Caco-2 (cell line): ENCODE measurements around the gene LHX1. TPM values are rescaled to one million over a fixed set of nuclear protein-coding genes. Genes with fewer than 3 reads are reported as not detected.

Experiments used
- BruUV-seq: library from RNA; stranded (reverse); fragments of 400-500 nt; replicated peaks from 2 replicates; lab custom pipeline; 2021; lab: Mats Ljungman, UMichigan
- CTCF ChIA-PET: fragments of 300-600 bp; sonication (Branson Sonifier 250); formaldehyde crosslinking; loops from one replicate; lab custom pipeline; 2022; ENCODE audit warnings: antibody characterized with exemption; lab: Charles Lee
- POLR2A ChIA-PET: fragments of 300-600 bp; sonication (Branson Sonifier 250); formaldehyde crosslinking; loops from one replicate; lab custom pipeline; 2022; ENCODE audit warnings: antibody characterized with exemption; lab: Charles Lee
- DNase-seq, 2 experiments: peaks; one replicate each; pipeline versions ENCODE4 v3.0.0 to v3.0.0-alpha.2; 2020 to 2022
- H3K27me3 ChIP-seq: replicated peaks from 2 replicates; pipeline ENCODE4 v1.6.0; 2011; ENCODE audit warnings: low read length; ENCODE audit not compliant: control insufficient read depth, insufficient read depth
- H3K36me3 ChIP-seq: 2 replicates; pipeline ENCODE4 v1.5.1; 2011; ENCODE audit warnings: low read length; ENCODE audit not compliant: control insufficient read depth, insufficient read depth
- H3K4me1 ChIP-seq: fragments of 250-450 bp; sonication (Bioruptor Pico); 2 replicates; pipeline ENCODE4 v1.5.1; 2020; ENCODE audit warnings: mild to moderate bottlenecking
- H3K4me3 ChIP-seq: 2 replicates; pipeline ENCODE4 v1.5.1; 2011; ENCODE audit warnings: low read depth, mild to moderate bottlenecking, control low read depth, low read length
- H3K9me3 ChIP-seq: fragments of 250-450 bp; sonication (Bioruptor Pico); 2 replicates; pipeline ENCODE4 v1.5.1; 2020; ENCODE audit warnings: mild to moderate bottlenecking, moderate library complexity
- H3K27ac Mint-ChIP-seq: one replicate; pipeline ENCODE4 v1.8.0; 2022; ENCODE audit warnings: mixed read lengths; ENCODE audit not compliant: unreplicated experiment
- H3K27me3 Mint-ChIP-seq: one replicate; pipeline ENCODE4 v1.8.0; 2022; ENCODE audit warnings: mixed read lengths; ENCODE audit not compliant: insufficient read depth, unreplicated experiment
- H3K36me3 Mint-ChIP-seq: one replicate; pipeline ENCODE4 v1.8.0; 2022; ENCODE audit warnings: mild to moderate bottlenecking, mixed read lengths; ENCODE audit not compliant: insufficient read depth, unreplicated experiment
- H3K4me1 Mint-ChIP-seq: one replicate; pipeline ENCODE4 v1.8.0; 2022; ENCODE audit warnings: low read depth, mixed read lengths; ENCODE audit not compliant: unreplicated experiment
- H3K4me3 Mint-ChIP-seq: one replicate; pipeline ENCODE4 v1.8.0; 2022; ENCODE audit warnings: mild to moderate bottlenecking, moderate library complexity, mixed read lengths; ENCODE audit not compliant: unreplicated experiment
- H3K9me3 Mint-ChIP-seq: one replicate; pipeline ENCODE4 v1.8.0; 2022; ENCODE audit warnings: mixed read lengths; ENCODE audit not compliant: unreplicated experiment
- CTCF ChIP-seq, 2 experiments: fragments of 200-600 bp in 1 of 2; IDR thresholded peaks; 1 replicate in 1 of 2; 2 replicates in 1 of 2; pipeline versions ENCODE4 v1.5.1 to v1.8.0; 2011 to 2022; ENCODE audit warnings: antibody characterized with exemption in 1 of 2, control low read depth in 1 of 2, inconsistent platforms in 1 of 2, low read depth in 1 of 2, low read length in 1 of 2, mild to moderate bottlenecking in 1 of 2, moderate library complexity in 1 of 2; ENCODE audit not compliant: insufficient read depth in 1 of 2, severe bottlenecking in 1 of 2, unreplicated experiment in 1 of 2
- intact Hi-C: fragments of 100-400 bp; cut with micrococcal nuclease; formaldehyde crosslinking; loops from one replicate; pipeline ENCODE4 v1.10.0; 2022; ENCODE audit not compliant: unreplicated experiment
- total RNA-seq: library from RNA; stranded (reverse); gene quantifications from 2 replicates; pipeline ENCODE4 v1.2.3, GENCODE V29; 2022

Gene LHX1
- total RNA-seq, 1 experiment from 2014 or later: not detected

GRCh38 chr17:36949461-36949927 is 12.2 kb downstream of the LHX1 start:
- no peak for DNase-seq
- intact Hi-C loops: no loop called here
- Mint-ChIP-seq H3K27me3 (peaks cover 7% of the 10 kb centered on the region), H3K27ac (peak overlapping the region; percentile 74), H3K9me3 (no peaks in the 10 kb centered on the region), H3K4me1 (peaks cover 7% of the 10 kb centered on the region), H3K4me3 (peak overlapping the region; percentile 79), H3K36me3 (peaks cover 56% of the 10 kb centered on the region)
- TSS peak; percentile 26 for BruUV-seq
- H3K4me3 ChIP-seq: peak overlapping the region; percentile 91
- ChIA-PET POLR2A (interaction anchor here (0.6 to 1.3 kb wide), 7 partner anchors 12 to 1133 kb away, joined by 3 to 7 read pairs (median 4); partner anchors contain the start of genes LHX1 and MRM1), CTCF (interaction anchor here (0.6 to 1.2 kb wide), 3 partner anchors 93 to 467 kb away, joined by 3 to 7 read pairs (median 4); partner anchors contain the start of gene MRM1)
- no peak for TF ChIP-seq CTCF (IDR thresholded peaks at IDR 0.05; ENCODE audit: insufficient read depth in 1 of 2, low read depth in 1 of 2, low read length in 1 of 2, severe bottlenecking in 1 of 2, unreplicated experiment in 1 of 2)
- H3K36me3 ChIP-seq: no peaks in the 10 kb centered on the region; the same call in 1 of the 2 replicates
- no peaks in the 10 kb centered on the region for H3K9me3 ChIP-seq
- peaks cover 8% of the 10 kb centered on the region; the same call in 1 of the 2 replicates for H3K4me1 ChIP-seq
- no peaks in the 10 kb centered on the region for H3K27me3 ChIP-seq

- CTCF ChIA-PET: interaction anchor here (1.2 kb wide), 1 partner anchor 349 kb away, joined by 4 read pairs; the partner anchor contains the start of gene MRM1
- POLR2A ChIA-PET: interaction anchor here (0.6 to 1.2 kb wide), 3 partner anchors 12 to 1134 kb away, joined by 3 to 7 read pairs (median 4); partner anchors contain the start of gene LHX1
Observed at GRCh38 chr17:36950027-36950426, 12.8 kb downstream of the LHX1 start.

More at GRCh38 chr17:36950027-36950426, 12.8 kb downstream of the LHX1 start:
- H3K4me3 Mint-ChIP-seq: peak overlapping the region; percentile 79
- H3K36me3 ChIP-seq: no peaks in the 10 kb centered on the region; the same call in 1 of the 2 replicates
- peak overlapping the region; percentile 74 for H3K27ac Mint-ChIP-seq
- peaks cover 7% of the 10 kb centered on the region for H3K27me3 Mint-ChIP-seq
- peaks cover 60% of the 10 kb centered on the region for H3K36me3 Mint-ChIP-seq
- peaks cover 7% of the 10 kb centered on the region for H3K4me1 Mint-ChIP-seq
- no peak for TF ChIP-seq CTCF (IDR thresholded peaks at IDR 0.05; ENCODE audit: insufficient read depth in 1 of 2, low read depth in 1 of 2, low read length in 1 of 2, severe bottlenecking in 1 of 2, unreplicated experiment in 1 of 2)
- BruUV-seq: no TSS peak
- intact Hi-C loops: no loop called here
- no peaks in the 10 kb centered on the region for H3K9me3 ChIP-seq
- H3K9me3 Mint-ChIP-seq: no peaks in the 10 kb centered on the region
- H3K27me3 ChIP-seq: no peaks in the 10 kb centered on the region
- peaks cover 8% of the 10 kb centered on the region; the same call in 1 of the 2 replicates for H3K4me1 ChIP-seq
- H3K4me3 ChIP-seq: peak overlapping the region; percentile 91
- no peak for DNase-seq
